ENCODE data around the gene LRAT. TPM values are rescaled to one million over a fixed set of nuclear protein-coding genes. Genes with fewer than 3 reads are reported as not detected.
A peak's percentile ranks its signal among the peaks of the same experiment; 100 is the strongest.

LRAT gene
- total RNA-seq, 1 experiment from 2014 or later: 0.79 TPM

- no peak for DNase-seq (ENCODE audit: extremely low read depth, low read depth)
Observed at GRCh38 chr4:154757713-154758112, 13.9 kb downstream of the LRAT start.

- DNase-seq (ENCODE audit: extremely low read depth, low read depth): no peak
Observed at GRCh38 chr4:154760895-154761294, 17.1 kb downstream of the LRAT start.

GRCh38 chr4:154778264-154778663, 34.5 kb downstream of the LRAT start:
- no peak for DNase-seq (ENCODE audit: extremely low read depth, low read depth)

- peak; percentile 12 for DNase-seq (ENCODE audit: extremely low read depth, low read depth)
Observed at GRCh38 chr4:154779362-154779947, 35.7 kb downstream of the LRAT start.

- no peak for DNase-seq (ENCODE audit: extremely low read depth, low read depth)
Observed at GRCh38 chr4:154781126-154781982, 37.6 kb downstream of the LRAT start, which contains the start of gene RBM46. Gene RBM46 (plus strand): TSS chr4:154781272. CDS start chr4:154796753, 15,481 bp downstream.

- DNase-seq (ENCODE audit: extremely low read depth, low read depth): no peak
Observed at GRCh38 chr4:154781983-154782293, 38.1 kb downstream of the LRAT start.

Small RNAs within 50 kb of the gene (small RNA-seq; reads per million reads assigned to genes)
- 0 reads per million in 2 experiments for gene NDUFB2P1
- 0.17 to 1.5 reads per million in 2 experiments for gene RNU2-44P
- 0 reads per million in 2 experiments for gene RNU2-66P

Other genes with a start within 250 kb of the LRAT start
- 111 and 116 TPM in 2 replicates for gene PLRG1, start 193.6 kb upstream of the LRAT start, total RNA-seq (2014; rRNA removed; shearing (Covaris generic))
- 0.61 and 1.1 TPM in 2 replicates for gene FGB, start 181.0 kb upstream of the LRAT start, total RNA-seq (2014; rRNA removed; shearing (Covaris generic))
- not detected in 2 replicates for gene FGA, start 153.3 kb upstream of the LRAT start, total RNA-seq (2014; rRNA removed; shearing (Covaris generic))
- 5.6 and 5.8 TPM in 2 replicates for gene FGG, start 131.3 kb upstream of the LRAT start, total RNA-seq (2014; rRNA removed; shearing (Covaris generic))
- not detected in 2 replicates for gene RBM46, start 37.3 kb downstream of the LRAT start, total RNA-seq (2014; rRNA removed; shearing (Covaris generic))

Measured in NCI-H460 (cell line).